Panc1 (cell line): ENCODE measurements around the gene EOLA1. TPM values are rescaled to one million over a fixed set of nuclear protein-coding genes. Genes with fewer than 3 reads are reported as not detected.

Experiments
- ATAC-seq: fragments of 200-7000 bp; cut with Tn5 transposase; 2 replicates; pipeline ENCODE4 v1.9.1; 2020; ENCODE audit warnings: mild to moderate bottlenecking, moderate library complexity
- BruUV-seq: library from RNA; stranded (reverse); fragments of 400-500 nt; replicated peaks from 2 replicates; lab custom pipeline; 2021; lab: Mats Ljungman, UMichigan
- CTCF ChIA-PET: fragments of 300-600 bp; sonication (Branson Sonifier 250); formaldehyde crosslinking; loops from one replicate; lab custom pipeline; 2022; ENCODE audit warnings: antibody characterized with exemption; lab: Charles Lee
- POLR2A ChIA-PET: fragments of 300-600 bp; sonication (Branson Sonifier 250); formaldehyde crosslinking; loops from one replicate; lab custom pipeline; 2022; ENCODE audit warnings: antibody characterized with exemption; lab: Charles Lee
- DNase-seq: peaks from one replicate; pipeline ENCODE4 v3.0.0-alpha.2; 2010; ENCODE audit warnings: low read depth, low spot score
- H3K27ac ChIP-seq: 2 replicates; pipeline ENCODE4 v1.5.1; 2011; ENCODE audit warnings: mild to moderate bottlenecking, low read length, inconsistent platforms
- H3K27me3 ChIP-seq: fragments of 200-500 bp; sonication (Bioruptor generic); 2 replicates; pipeline ENCODE4 v1.6.0; 2014; ENCODE audit warnings: low read length, inconsistent platforms; ENCODE audit not compliant: control insufficient read depth, insufficient read depth
- H3K36me3 ChIP-seq: fragments of 200-500 bp; sonication (Bioruptor generic); 2 replicates; pipeline ENCODE4 v1.5.1; 2014; ENCODE audit warnings: inconsistent platforms, mild to moderate bottlenecking, low read length, moderate library complexity; ENCODE audit not compliant: control insufficient read depth, insufficient read depth
- H3K4me1 ChIP-seq: 2 replicates; pipeline ENCODE4 v1.5.1; 2011; ENCODE audit warnings: inconsistent platforms, mild to moderate bottlenecking, low read length, moderate library complexity; ENCODE audit not compliant: control insufficient read depth, insufficient read depth
- H3K4me3 ChIP-seq, 2 experiments: 2 replicates each; pipeline ENCODE4 v1.5.1; 2011 to 2012; ENCODE audit warnings: low read depth in 2 of 2, low read length in 2 of 2, mild to moderate bottlenecking in 2 of 2, inconsistent platforms in 1 of 2, moderate library complexity in 1 of 2
- H3K9me3 ChIP-seq: fragments of 200-500 bp; sonication (Bioruptor generic); 2 replicates; pipeline ENCODE4 v1.5.1; 2014; ENCODE audit warnings: low read depth, mild to moderate bottlenecking, inconsistent platforms, low read length, moderate library complexity; ENCODE audit not compliant: control insufficient read depth, insufficient read depth
- POLR2AphosphoS5 ChIP-seq: IDR thresholded peaks from 2 replicates; pipeline ENCODE4 v1.6.1; 2012; ENCODE audit warnings: mild to moderate bottlenecking, low read depth, low read length, moderate library complexity
- SIN3A ChIP-seq: IDR thresholded peaks from 2 replicates; pipeline ENCODE4 v1.6.1; 2012; ENCODE audit warnings: low read depth, mild to moderate bottlenecking, low read length, moderate library complexity, borderline replicate concordance; ENCODE audit not compliant: insufficient read depth
- TCF7L2 ChIP-seq: IDR thresholded peaks from 2 replicates; pipeline ENCODE4 v1.6.1; 2011; ENCODE audit warnings: mild to moderate bottlenecking, low read depth, low read length, inconsistent platforms
- in situ Hi-C: cut with HindIII; loops from 2 replicates; pipeline ENCODE4 v1.10.0; 2016; ENCODE audit warnings: low sequenced_read_pairs, low pct_unique_long_range_greater_than_20kb
- intact Hi-C: fragments of 100-400 bp; cut with micrococcal nuclease; formaldehyde crosslinking; loops from one replicate; pipeline ENCODE4 v1.10.0; 2022; ENCODE audit not compliant: unreplicated experiment
- total RNA-seq: library from RNA; stranded (reverse); gene quantifications from one replicate; pipeline ENCODE4 v1.2.1, GENCODE V29; 2021; ENCODE audit not compliant: unreplicated experiment
- TF ChIP-seq, protein P1 (sequence below): fragments of 450-650 bp; IDR thresholded peaks from 2 replicates; pipeline ENCODE4 v1.5.1; 2017; ENCODE audit warnings: mild to moderate bottlenecking
- TF ChIP-seq, protein P2 (sequence below), 2 experiments: IDR thresholded peaks; 2 replicates each; pipeline ENCODE4 v1.6.1; 2011 to 2012; ENCODE audit warnings: low read depth in 2 of 2, control low read depth in 1 of 2, low read length in 1 of 2, mild to moderate bottlenecking in 1 of 2, moderate library complexity in 1 of 2; ENCODE audit not compliant: insufficient read depth in 1 of 2

The EOLA1 gene
- total RNA-seq, 1 experiment from 2014 or later, result 26.8 TPM

GRCh38 chrX:149515954-149516602, 24.7 kb upstream of the EOLA1 start:
- DNase-seq (no peak), ATAC-seq (no peak)
- Histone ChIP-seq H3K9me3 (no peaks in the 10 kb centered on the region), H3K27ac (no peak overlapping the region), H3K36me3 (no peaks in the 10 kb centered on the region), H3K27me3 (no peaks in the 10 kb centered on the region), H3K4me3 (no peak overlapping the region), H3K4me1 (no peaks in the 10 kb centered on the region)
- no TSS peak for BruUV-seq
- in situ Hi-C loops (loop anchor here (25.0 kb wide), 1 partner anchor 1121 kb away; no protein-coding TSS in a partner anchor), intact Hi-C loops (no loop called here)
- TF ChIP-seq SIN3A, result no peak
- no peak for TF ChIP-seq TCF7L2
- TF ChIP-seq, protein P1, sequence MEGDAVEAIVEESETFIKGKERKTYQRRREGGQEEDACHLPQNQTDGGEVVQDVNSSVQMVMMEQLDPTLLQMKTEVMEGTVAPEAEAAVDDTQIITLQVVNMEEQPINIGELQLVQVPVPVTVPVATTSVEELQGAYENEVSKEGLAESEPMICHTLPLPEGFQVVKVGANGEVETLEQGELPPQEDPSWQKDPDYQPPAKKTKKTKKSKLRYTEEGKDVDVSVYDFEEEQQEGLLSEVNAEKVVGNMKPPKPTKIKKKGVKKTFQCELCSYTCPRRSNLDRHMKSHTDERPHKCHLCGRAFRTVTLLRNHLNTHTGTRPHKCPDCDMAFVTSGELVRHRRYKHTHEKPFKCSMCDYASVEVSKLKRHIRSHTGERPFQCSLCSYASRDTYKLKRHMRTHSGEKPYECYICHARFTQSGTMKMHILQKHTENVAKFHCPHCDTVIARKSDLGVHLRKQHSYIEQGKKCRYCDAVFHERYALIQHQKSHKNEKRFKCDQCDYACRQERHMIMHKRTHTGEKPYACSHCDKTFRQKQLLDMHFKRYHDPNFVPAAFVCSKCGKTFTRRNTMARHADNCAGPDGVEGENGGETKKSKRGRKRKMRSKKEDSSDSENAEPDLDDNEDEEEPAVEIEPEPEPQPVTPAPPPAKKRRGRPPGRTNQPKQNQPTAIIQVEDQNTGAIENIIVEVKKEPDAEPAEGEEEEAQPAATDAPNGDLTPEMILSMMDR, result no peak
- TF ChIP-seq, protein P2, sequence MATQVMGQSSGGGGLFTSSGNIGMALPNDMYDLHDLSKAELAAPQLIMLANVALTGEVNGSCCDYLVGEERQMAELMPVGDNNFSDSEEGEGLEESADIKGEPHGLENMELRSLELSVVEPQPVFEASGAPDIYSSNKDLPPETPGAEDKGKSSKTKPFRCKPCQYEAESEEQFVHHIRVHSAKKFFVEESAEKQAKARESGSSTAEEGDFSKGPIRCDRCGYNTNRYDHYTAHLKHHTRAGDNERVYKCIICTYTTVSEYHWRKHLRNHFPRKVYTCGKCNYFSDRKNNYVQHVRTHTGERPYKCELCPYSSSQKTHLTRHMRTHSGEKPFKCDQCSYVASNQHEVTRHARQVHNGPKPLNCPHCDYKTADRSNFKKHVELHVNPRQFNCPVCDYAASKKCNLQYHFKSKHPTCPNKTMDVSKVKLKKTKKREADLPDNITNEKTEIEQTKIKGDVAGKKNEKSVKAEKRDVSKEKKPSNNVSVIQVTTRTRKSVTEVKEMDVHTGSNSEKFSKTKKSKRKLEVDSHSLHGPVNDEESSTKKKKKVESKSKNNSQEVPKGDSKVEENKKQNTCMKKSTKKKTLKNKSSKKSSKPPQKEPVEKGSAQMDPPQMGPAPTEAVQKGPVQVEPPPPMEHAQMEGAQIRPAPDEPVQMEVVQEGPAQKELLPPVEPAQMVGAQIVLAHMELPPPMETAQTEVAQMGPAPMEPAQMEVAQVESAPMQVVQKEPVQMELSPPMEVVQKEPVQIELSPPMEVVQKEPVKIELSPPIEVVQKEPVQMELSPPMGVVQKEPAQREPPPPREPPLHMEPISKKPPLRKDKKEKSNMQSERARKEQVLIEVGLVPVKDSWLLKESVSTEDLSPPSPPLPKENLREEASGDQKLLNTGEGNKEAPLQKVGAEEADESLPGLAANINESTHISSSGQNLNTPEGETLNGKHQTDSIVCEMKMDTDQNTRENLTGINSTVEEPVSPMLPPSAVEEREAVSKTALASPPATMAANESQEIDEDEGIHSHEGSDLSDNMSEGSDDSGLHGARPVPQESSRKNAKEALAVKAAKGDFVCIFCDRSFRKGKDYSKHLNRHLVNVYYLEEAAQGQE (IDR thresholded peaks at IDR 0.05; ENCODE audit: insufficient read depth in 1 of 2, low read depth in 2 of 2, low read length in 1 of 2), result no peak
- no peak for TF ChIP-seq POLR2AphosphoS5
- CTCF ChIA-PET, result no interaction called here
- POLR2A ChIA-PET, result interaction anchor here (0.6 kb wide), 1 partner anchor 1179 kb away, joined by 3 read pairs; no protein-coding TSS in a partner anchor

GRCh38 chrX:149516604-149517003, 24.2 kb upstream of the EOLA1 start:
- H3K27ac ChIP-seq, result no peak overlapping the region
- ChIA-PET POLR2A (interaction anchor here (0.6 kb wide), 1 partner anchor 1178 kb away, joined by 3 read pairs; no protein-coding TSS in a partner anchor), CTCF (no interaction called here)
- in situ Hi-C loops, result loop anchor here (25.0 kb wide), 1 partner anchor 1121 kb away; no protein-coding TSS in a partner anchor
- H3K27me3 ChIP-seq, result no peaks in the 10 kb centered on the region
- no peaks in the 10 kb centered on the region for H3K4me1 ChIP-seq
- BruUV-seq, result no TSS peak
- intact Hi-C loops, result no loop called here
- H3K36me3 ChIP-seq, result no peaks in the 10 kb centered on the region
- H3K4me3 ChIP-seq, result no peak overlapping the region
- TF ChIP-seq SIN3A, result no peak
- TF ChIP-seq, protein P2 (IDR thresholded peaks at IDR 0.05; ENCODE audit: insufficient read depth in 1 of 2, low read depth in 2 of 2, low read length in 1 of 2), result no peak
- H3K9me3 ChIP-seq, result no peaks in the 10 kb centered on the region
- DNase-seq, result no peak
- no peak for ATAC-seq
